NCI-H524 treated with DMSO at 0.1 percent for 48 hours (cell line): ENCODE results near the gene TSHZ3.

ENCODE experiments used
- DNase-seq: peaks from one replicate; lab custom pipeline; 2025; lab: John Stamatoyannopoulos, UW

The TSHZ3 gene

DNA sequence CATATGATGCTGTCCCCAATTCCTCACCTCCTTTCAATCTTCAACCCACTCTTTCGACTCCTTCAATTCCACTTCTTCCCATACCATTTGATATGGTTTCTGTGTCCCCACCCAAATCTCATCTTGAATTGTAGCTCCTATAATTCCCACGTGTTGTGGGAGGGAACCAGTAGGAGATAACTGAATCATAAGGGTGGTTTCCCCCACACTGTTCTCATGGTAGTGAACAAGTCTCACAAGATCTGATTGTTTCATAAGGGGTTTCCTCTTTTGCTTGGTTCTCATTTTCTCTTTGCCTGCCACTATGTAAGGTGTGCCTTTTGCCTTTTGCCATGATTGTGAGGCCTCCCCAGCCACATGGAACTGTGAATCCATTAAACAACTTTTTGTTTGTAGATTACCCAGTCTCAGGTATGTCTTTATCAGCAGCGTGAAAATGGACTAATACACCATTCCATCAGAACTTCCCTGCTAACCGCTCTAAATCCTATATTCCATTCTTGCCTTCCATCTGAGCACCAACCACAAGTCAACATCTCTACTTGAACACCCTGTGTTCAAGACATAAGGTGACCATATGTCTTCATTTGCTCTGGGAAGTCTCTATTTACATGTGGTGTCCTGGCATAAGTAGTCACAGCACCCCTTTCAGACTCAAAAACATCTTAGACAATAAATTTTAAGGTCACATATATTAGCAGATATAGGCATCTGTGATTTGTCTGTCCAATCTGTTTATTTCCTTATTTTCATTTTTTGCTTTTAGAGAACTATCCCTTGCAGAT, 122.9 kb downstream of the TSHZ3 start:
- no peak for DNase-seq
